ENCODE data around the gene OAS1.

- TF ChIP-seq, protein P1, sequence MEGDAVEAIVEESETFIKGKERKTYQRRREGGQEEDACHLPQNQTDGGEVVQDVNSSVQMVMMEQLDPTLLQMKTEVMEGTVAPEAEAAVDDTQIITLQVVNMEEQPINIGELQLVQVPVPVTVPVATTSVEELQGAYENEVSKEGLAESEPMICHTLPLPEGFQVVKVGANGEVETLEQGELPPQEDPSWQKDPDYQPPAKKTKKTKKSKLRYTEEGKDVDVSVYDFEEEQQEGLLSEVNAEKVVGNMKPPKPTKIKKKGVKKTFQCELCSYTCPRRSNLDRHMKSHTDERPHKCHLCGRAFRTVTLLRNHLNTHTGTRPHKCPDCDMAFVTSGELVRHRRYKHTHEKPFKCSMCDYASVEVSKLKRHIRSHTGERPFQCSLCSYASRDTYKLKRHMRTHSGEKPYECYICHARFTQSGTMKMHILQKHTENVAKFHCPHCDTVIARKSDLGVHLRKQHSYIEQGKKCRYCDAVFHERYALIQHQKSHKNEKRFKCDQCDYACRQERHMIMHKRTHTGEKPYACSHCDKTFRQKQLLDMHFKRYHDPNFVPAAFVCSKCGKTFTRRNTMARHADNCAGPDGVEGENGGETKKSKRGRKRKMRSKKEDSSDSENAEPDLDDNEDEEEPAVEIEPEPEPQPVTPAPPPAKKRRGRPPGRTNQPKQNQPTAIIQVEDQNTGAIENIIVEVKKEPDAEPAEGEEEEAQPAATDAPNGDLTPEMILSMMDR (IDR thresholded peaks at IDR 0.05; ENCODE audit: low read depth, low read length, poor library complexity, severe bottlenecking) = no peak
- no peak for TF ChIP-seq EZH2phosphoT487 (IDR thresholded peaks at IDR 0.05; ENCODE audit: borderline replicate concordance, low read length)
These were observed 35.8 kb downstream of the OAS1 start for GRCh38 chr12:112942572-112942971.

All from DOHH2 (cell line).